GM18907 (cell line): Measurements from ENCODE around the gene ASS1.

Source experiments
- ATAC-seq: cut with Tn5 transposase; IDR thresholded peaks from one replicate; pipeline ENCODE4 v1.9.1; 2021; ENCODE audit warnings: mild to moderate bottlenecking, moderate library complexity; ENCODE audit not compliant: unreplicated experiment

ASS1 gene

DNA sequence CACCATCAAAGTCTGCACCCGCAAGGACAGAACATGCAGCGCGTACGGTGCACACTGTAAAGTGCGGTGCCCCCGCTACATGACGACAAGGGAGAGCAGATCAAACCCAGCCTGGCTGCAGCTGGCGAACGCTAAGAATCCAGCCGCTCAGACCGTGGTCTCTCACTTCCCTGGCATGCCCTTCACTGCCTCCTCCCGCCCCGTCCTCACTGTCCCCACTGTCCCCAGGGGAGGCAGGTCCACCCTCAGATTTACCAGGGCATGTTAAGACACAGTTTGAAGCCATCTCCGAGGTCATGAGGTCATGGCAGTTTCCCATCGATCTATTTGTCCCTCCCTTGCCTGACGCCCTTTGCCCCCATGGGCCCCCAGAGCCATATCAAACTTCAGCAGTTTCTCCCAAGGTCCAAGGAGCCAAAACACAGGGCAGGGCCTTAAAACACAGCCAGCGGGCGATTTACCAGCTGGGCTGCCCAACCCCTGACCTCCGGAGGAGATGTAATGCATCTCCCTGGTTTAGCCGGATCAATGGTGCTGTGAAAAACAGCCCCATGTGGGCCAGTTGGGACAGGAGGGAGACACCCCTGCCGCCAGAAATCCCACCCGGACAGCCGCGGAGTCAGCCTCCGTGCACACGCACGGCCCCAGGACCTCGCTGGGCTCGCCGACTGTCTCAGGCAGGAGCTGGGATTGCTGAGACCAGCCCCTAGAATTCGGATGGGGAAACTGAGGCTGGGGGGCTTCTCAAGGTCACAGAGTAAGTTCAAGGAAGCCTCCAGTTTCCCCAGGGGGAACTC is 82.3 kb downstream of the ASS1 start:
- ATAC-seq, result no peak

DNA sequence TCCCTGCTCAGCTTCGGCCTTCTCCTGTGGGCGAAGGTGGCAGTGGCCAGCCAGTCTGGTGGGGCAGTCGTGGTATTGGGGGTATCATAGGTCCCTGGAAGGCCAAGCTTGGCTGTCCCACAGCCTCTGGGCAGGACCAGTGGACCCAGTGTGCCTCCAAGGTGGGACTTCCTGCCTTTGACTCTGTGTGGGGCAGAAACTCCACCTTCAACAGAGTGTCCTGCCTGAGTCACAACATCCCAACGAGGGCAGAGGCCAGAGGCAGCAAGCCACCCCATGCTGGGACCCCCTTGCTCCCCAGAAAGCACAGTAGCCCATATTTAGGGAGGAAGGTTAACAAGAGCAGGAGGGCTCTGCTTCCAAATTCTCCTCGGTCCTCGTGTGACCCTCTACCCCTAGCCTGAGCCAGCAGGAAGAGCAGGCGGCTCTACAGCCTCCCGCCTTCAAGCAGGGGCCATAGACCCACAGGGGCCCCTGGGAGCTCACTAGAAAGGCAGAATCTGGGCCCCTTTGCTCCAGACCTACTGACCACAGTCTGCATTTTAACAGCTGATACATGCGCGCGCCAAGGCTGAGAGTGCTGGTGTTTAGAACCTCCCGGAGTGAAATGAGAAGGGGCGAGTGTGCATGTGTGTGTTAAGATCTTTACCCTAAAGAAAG is 83.0 kb downstream of the ASS1 start:
- no peak for ATAC-seq

DNA sequence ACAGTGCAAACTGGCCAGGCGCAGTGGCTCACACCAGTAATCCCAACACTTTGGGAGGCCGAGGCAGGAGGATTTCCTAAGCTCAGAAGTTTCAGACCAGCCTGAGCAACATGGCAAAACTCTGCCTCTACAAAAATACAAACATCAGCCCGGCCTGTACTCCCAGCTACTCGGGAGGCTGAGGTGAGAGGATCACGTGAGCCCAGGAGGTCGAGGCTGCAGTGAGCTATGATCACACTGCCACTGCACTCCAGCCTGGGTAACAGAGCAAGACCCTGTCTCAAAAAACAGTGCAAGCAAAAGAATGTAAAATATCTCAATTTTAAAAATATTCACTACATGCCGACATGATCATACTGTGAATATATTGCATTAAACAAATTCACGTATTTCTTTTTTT is 83.9 kb downstream of the ASS1 start:
- no peak for ATAC-seq

DNA sequence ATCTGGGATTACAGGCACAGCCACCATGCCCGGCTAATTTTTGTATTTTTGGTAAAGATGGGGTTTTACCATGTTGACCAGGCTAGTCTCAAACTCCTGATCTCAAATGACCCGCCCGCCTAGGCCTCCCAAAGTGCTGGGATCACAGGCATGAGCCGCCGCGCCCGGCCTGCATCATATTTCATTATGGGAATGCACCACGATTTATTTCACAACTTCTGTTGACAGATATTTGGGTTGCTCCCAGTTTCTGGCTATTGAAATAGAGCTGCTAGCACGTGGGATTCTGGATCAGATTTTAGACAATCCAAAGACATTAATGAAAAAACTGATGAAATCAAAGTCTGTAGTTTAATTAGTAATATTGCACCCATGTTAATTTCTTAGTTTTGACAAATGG is 86.2 kb downstream of the ASS1 start:
- ATAC-seq, result no peak

DNA sequence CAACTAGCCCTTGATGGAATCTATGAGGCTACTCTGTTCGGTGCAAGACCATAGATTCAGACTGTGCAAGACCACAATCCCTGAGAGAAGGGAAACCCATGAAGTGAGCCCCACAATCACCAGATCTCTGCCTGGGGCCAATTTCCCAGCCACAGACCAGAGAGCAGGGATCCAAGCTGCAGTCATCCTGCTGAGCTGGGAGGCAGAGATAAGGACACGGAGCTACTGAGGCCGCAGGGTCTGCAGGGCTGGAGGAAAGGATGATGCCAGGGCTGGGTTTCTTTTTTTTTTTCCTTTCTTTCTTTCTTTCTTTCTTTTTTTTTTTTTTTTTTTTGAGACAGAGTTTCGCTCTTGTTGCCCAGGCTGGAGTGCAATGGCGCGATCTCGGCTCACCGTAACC is 86.9 kb downstream of the ASS1 start:
- ATAC-seq, result no peak

DNA sequence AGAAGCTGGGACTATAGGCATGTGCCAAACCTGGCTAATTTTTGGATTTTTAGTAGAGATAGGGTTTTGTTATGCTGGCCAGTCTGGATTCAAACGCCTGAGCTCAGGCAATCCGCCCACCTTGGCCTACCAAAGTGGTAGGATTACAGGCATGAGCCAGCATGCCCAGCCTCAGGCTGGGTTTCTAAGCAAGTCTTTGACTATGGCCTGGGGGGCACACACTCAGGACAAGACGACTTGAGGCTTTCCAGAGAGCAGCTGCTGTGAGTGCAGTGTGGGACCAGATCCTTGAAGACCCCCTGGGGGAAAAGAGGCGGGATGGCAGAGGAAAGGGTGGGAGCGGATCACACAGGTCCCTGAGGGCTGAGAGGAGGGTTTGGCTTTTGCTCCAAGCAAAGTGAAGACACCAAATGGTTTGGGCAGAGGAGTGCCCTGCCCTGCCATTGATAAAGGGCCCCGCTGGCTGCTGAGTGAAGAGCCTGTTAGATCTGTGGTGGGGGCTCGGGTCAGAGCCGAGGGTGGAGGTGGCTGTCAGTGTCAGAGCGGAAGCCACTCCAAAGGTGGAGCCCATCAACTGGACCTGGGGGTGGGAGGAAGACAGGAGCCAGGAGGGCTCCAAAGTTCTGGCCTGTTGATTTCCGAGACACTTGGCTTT is 87.8 kb downstream of the ASS1 start:
- no peak for ATAC-seq

DNA sequence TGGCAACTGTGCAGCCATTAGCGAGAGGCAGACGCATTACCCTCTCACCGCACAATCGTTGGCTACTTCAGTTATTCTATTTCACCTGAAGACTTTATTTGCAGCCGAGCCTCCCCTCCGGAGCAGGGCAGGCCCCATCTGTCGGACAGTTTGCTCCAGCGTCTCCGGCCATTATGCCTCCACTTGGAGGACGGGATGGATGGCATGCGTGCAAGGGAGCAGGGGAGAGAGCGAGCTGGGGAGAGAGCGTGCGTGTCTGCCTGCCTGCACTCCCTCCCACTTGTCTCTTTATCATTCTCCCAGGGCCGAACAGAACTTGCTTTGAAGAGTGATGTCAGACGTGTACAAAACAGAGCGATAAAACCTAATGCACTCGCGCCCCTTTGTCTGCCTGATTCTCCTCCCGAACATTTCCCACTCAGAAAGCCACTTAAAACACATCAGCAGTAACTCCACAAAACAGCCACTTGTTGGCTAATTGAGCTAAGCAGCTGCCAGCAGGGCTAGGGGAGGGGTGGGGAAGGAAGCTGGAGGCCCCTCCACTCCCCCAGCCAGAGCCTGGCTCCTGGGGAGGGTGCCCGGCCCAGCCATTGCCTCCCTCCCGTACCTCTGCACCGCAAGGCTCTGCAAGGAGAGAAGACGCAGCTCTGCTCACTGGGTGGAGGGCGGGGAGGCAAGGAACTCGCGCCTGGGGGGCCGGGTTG is 91.2 kb downstream of the ASS1 start:
- ATAC-seq, result no peak

DNA sequence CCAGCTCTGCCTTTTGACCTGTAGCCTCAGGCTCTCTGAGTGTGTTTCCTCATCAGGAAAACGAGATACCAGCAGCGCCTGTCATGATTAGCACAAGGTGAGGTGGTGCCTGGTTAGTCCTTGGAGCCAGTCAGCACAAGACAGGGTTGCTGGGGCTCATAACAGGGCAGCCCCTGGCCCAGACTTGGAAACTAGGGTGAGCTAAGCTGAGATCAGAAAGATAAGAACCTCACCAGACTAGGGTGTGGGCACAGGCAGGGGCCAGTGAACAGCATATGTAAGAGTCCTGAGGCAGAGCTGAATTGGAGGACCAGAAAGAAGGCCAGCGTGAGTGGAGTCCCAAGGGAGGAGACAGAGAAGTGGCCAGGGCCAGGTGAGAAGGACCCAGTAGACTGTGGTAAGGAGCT is 91.9 kb downstream of the ASS1 start:
- ATAC-seq, result no peak

DNA sequence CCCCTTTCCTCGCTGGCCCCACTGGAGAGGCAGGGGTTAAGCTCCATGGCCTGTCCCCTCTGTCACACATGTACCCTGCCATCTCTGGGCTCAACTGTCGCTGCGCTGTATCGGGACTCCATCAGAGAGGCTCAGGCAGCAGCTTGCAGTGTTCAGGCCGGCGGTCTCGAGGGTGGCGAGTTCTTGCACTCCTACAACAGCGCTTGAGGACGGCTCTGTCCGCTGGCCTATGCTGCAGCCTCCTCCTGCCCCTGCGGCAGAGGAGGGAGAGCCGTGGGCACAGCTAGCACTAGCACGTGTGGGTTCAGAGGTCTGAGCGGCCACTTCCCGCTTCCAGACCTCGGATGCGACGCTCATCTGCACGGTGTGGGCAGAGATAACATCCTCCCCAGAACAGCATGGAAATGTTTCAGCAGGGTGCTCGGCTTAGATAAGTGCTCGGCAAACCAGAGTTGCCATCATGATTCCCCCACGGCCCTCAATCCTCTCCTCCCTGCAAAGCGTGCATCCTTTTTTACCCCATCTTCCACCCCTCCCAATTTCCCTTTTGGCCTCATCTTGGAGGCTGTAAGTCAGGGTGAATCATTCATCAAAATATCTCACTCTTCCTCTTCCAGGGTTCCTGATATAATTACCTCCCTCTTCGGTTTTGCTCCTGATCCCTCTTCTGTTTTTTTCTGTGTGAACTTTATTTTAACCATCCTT is 92.7 kb downstream of the ASS1 start:
- ATAC-seq, result no peak

DNA sequence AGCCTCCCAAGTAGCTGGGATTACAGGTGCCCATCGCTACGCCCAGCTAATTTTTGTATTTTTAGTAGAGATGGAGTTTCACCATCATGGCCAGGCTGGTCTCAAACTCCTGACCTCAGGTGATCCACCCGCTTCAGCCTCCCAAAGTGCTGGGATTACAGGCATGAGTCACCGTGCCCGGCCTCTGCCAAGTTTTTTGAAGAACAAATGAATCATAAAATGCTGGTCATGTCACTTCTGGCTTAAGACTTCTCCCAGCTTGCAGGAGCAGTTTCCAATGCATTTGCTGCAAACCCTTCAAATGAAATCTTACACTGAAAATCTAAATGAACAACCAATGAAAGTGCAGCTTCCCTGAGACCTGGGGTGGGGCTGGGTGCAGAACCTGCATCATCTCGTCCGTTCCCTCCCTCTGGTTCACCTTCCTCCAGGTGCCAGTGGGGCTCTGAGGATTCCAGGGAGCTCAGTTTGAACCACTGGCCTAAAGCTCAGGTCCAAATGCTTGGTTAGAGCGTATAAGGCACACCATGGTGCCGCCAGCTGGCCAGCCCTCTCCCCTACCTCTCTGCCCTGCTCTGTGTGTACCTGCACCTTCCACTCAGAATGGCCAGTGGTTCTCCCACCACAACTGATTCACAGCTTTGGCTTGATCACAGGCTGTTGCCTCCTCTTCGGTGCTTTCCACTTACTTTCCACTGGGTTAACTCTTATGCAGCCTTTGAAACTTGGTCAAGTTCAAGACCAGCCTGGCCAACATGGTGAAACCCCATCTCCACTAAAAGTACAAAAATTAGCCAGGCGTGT is 94.9 kb downstream of the ASS1 start:
- no peak for ATAC-seq

DNA sequence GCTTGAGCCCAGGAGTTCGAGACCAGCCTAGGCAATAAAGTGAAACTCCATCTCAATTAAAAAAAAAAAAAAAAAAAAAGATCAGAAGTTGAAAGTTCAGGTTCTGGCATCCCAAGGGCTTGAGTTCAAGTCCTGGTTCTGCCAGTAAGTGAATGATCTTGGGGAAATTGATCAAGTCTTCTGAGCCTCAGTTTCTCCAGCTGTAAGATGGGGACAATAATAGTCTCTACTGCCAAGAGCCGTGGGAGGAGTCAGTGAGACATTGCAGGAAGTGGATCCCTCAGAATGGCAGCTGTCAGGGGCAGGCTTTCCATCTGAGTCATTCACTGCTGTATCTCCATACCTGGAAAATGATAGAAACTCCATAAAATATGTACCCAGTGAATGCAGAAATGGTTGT is 96.8 kb downstream of the ASS1 start:
- ATAC-seq, result no peak

DNA sequence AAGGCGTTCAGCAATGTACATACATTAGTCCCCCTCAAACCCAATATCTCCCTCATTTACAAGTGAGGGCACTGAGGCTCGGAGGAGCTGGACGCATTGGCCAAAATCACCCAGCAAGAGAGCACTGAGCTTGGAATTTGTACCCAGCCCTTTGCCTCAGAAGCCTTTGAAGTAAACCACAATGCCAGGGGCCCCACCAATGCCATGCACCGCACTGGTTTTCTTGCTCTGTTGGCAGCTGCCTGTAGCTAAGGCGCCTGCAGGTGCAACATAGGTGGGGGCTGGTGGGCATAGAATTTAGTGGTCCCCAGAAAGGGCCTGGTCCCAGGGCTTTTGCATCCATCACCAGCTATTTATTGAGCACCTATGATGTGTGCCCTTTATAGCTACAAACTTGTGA is 97.3 kb downstream of the ASS1 start:
- ATAC-seq, result no peak

DNA sequence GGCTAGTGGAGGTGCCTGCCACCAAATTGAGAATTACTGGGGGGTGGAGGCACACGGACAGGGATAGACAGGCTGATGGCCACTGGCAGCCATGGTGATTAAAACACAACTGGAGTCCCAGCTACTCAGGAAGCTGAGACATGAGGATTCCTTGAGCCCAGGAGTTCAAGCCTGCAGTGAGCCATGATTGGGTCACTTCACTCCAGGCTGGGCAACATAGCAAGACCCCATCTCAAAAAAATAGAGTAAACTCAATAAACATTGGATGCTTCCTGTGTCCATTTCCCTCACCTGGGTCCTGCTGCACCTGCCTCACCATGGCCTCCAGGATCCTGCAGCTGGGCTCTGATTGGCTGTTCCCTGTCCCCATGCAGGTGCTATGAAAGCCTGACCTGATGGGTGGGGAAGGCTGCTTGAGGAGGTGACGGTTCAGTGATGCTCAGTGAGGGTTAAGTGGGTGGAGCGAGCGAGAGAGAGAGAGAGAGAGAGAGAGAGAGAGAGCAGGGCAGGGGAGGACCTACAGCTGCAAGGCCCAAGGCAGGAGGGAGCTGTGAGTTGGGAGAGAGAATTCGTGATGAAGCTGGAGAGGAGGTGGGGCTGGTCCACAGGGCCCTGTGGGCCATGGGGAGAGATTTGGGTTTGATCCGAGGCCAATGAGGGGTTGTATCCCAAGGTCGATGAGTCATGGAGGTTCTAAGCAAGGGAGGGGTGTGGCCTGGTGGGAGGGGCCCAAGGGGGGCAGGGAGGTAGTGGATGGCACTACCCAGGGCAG is 97.9 kb downstream of the ASS1 start:
- ATAC-seq, result no peak

DNA sequence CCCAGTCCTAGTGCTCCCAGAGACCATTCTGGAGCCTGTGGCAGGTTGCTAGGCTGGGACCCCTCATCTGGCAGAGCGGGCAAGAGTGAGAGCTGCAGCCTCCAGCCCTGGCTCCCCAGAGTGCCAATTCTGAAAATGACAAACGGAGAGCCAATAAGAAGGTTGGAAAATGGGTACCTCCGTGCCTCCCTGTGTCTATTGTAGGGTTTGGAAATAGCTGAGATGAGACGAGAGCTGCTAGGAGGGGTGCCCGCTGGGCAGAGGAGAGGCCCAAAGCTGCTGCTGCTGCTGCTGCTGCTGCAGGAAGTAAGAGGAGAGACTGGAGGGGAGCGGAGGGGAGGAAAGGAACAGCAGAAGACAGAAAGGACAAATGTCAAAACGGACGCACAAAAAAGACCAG is 98.6 kb downstream of the ASS1 start:
- ATAC-seq, result no peak

DNA sequence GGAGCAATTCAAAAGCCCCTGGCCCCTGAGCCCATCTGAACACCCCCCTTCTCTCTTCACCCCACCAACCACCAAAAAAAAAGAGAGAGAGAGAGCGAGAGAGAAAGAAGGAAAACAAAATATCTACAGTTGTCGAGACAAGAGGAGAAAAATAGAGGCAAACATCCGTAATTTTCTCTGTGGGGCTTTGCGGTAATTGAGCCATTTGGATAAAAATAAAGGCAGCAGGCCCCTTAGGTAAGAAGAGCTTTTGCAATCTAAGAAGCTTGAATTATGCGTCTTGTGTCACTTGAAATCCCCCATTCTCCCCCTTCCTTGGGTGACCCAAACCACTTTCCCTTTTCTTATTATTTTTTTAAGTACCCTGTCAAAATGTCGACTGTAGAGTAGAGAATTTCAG is 99.1 kb downstream of the ASS1 start:
- no peak for ATAC-seq

DNA sequence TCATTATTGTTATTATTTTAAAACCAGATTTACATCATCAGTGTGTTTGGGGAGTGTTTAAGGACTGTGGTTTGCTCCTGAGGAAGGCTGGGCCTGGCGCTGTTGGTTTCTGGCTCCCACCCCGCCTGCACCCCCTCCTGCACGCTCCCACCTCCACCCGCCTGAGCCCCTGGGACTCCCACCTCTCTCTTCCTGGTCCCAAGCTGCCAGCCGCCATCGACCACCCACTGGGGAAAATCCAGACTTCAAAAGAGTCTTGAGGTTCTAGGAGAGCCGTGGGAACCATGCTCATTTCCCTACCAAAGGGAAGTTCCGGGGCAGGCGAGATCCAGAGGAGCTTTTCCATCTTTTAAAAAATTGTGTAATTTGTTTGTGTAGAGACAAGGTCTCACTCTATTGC is 99.6 kb downstream of the ASS1 start:
- no peak for ATAC-seq

DNA sequence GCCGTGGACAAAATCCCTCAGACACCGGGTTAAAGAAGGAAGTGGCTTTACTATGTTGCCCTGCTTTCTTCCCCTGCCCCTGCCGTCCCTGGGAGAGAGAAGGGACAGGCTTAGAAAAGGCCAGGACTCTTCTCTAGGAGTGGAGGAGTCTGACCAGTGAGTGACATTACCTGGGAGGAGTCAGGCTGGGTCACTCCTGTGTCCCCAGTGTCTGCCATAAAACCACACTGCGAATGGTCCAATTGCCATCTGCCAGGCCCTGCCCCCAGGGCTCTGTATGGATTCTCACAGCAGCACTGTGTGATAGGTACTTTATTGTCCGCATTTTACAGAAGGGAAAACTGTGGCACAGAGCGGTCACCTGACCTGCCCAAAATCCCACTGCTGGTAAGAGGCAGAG is 103.3 kb downstream of the ASS1 start:
- no peak for ATAC-seq

DNA sequence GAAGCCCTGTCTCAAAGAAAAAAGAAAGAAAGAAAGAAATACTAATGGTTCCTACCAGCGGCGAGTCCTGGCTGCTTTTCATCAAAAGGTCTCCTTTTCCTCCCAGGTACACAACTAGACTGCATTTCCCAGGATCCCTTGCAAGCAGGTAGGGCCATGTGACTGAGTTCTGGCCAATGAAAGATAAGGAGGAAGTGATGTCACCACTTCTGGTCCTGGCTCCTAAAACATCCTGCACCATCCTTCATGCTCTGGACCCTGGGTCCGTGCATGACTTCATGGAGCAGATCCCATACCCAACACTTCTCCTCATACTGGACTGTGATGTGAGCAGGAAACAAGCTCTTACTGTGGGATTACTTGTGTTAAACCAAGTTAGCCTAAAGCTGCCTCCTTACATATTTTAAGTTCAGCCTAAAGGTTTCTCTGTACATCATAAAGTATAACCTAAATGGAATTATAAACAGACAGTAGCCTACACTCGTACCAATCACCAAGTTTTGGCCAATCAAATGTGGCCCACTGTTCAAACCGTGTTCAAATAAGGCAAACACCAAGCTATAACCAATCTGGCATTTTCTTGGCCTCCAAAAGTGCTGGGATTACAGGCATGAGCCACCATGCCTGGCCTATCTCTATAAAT is 104.5 kb downstream of the ASS1 start:
- no peak for ATAC-seq
